ENCODE results near the gene BRF1. TPM values are rescaled to one million over a fixed set of nuclear protein-coding genes. Genes with fewer than 3 reads are reported as not detected.

Gene BRF1
- total RNA-seq, 1 experiment from 2014 or later, result 17.1 TPM

DNA sequence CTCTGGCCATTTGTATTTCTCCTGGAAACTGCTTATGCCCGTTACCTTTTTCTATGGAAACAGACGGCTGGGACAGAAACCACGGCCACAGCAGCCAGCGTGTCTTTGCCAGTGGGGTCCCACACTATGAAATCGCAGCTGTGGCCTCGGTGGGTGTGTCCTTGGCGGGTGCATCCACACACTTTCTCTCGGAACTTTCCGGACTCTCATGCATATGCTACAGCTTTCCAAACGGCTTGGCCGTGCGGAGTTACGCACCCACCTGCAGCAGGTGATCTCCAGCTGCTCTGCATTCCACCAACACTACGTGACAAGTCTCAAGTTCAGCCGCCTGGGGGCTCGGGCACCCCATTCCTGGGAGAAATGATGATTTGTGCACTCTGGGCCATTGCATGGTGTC lies 53.8 kb downstream of the BRF1 start:
- DNase-seq (ENCODE audit: extremely low read depth, low read depth), result no peak

GRCh38 chr14:105244334-105244733 lies 56.5 kb downstream of the BRF1 start:
- no peak for DNase-seq (ENCODE audit: extremely low read depth, low read depth)

- no peak for DNase-seq (ENCODE audit: extremely low read depth, low read depth)
Observed at GRCh38 chr14:105241641-105242040, 59.2 kb downstream of the BRF1 start.

- no peak for DNase-seq (ENCODE audit: extremely low read depth, low read depth)
Observed at GRCh38 chr14:105240811-105241576, 59.8 kb downstream of the BRF1 start.

GRCh38 chr14:105229099-105229655 lies 71.6 kb downstream of the BRF1 start:
- no peak for DNase-seq (ENCODE audit: extremely low read depth, low read depth)

DNA sequence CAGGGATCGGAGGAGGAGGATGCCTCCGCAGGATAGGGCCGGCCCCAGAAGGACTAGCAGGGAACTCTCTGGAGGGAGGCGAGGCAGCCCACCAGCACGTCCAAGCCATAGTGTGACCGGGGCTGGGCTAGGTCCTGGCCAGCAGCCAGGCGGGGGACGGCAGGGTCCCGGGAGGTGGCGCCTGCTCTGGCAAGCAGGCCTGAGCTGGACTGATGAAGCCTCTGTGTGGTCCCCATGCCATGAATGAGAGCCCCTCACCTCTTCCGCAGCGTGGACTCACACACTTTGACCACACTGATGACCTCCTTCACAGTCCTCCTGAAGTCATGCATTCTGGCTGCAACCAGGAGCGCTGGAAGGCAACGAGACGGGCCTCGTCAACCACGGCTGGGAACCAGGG lies 72.2 kb downstream of the BRF1 start:
- no peak for DNase-seq (ENCODE audit: extremely low read depth, low read depth)

- DNase-seq (ENCODE audit: extremely low read depth, low read depth), result no peak
Observed at GRCh38 chr14:105227346-105227745, 73.5 kb downstream of the BRF1 start.

DNA sequence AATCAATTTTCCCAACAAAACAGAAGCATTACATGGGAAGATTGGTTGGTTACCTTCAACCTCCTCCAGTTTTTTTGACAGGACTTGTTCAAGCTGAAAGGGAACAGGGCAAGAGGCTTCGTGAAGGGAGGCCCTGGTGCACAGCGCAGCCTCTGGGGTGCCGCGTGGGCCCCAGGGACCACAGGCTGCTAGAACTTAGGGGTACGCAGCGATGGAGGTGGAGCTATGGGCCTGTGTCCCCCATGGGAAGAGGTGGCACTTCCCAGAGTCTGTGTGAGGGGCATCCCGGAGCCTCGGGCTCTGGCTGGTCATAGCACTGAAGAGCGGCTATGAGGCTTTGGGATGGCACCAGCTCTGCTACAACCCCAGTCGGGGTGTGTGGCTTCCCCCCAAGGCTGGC lies 74.6 kb downstream of the BRF1 start:
- DNase-seq (ENCODE audit: extremely low read depth, low read depth), result no peak

DNA sequence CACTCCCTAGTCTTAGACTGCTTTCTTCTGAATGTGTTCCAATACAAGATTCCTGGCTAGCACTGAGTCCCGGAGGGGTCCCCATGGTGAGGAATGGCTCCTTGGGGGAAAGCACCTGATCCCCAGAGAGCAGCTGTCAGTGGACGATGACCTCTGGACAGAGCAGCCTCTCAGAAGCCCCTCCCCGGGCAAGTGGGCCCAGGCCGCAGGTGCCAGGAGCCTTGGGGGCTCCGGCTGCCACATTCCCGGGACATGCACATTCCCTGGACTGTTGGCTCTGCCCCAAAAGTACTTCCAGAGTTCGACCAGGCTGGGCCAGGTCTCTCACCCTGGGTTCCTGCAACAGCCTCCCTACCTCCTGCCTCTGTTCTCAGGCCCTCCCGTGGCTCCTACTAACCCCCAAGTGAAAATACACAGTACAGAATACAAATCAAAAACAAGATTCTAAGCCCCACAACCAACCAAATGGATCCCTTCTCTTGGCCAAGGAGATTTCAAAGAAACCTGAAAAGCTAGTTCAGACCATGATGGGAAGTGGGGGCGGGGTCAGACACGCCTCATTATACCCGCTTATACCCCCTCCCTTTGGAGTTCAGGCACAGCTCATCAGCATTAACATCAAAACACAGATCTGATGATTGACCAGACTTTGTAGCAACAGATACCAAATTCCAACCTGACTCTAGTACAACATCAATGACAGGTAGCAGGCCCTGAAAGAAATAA lies 75.8 kb downstream of the BRF1 start:
- DNase-seq (ENCODE audit: extremely low read depth, low read depth), result no peak

- DNase-seq (ENCODE audit: extremely low read depth, low read depth), result no peak
Observed at GRCh38 chr14:105223770-105224544, 76.8 kb downstream of the BRF1 start.

GRCh38 chr14:105223260-105223659 lies 77.5 kb downstream of the BRF1 start:
- DNase-seq (ENCODE audit: extremely low read depth, low read depth), result no peak

DNA sequence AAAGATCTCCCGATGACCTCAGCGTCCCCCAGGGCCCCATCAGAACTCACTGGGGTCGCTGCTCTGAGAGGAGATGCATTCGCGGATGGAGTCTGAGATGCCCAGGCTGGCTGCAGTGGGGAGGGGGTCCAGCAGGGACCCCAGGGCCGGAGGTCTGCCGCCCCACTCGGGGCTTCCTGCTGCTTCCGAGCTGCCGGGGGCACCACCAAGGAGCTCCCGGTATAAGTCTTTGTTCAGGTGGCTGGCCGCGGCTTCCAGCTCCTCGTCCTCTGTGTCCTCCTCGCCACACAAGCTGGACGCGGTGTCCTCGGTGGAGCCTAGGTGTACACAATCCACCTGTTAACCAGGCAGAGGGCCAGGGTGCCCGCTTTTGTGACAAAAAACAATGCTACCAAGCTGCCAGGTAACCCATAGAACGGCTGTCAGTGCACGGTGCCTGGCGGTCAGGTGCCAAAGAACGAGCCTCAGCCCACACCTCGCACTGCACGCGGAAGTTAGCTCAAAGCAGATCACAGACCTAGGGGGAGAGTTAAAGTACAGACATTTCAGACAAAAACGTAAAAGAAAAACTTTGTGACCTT lies 79.1 kb downstream of the BRF1 start:
- no peak for DNase-seq (ENCODE audit: extremely low read depth, low read depth)

DNA sequence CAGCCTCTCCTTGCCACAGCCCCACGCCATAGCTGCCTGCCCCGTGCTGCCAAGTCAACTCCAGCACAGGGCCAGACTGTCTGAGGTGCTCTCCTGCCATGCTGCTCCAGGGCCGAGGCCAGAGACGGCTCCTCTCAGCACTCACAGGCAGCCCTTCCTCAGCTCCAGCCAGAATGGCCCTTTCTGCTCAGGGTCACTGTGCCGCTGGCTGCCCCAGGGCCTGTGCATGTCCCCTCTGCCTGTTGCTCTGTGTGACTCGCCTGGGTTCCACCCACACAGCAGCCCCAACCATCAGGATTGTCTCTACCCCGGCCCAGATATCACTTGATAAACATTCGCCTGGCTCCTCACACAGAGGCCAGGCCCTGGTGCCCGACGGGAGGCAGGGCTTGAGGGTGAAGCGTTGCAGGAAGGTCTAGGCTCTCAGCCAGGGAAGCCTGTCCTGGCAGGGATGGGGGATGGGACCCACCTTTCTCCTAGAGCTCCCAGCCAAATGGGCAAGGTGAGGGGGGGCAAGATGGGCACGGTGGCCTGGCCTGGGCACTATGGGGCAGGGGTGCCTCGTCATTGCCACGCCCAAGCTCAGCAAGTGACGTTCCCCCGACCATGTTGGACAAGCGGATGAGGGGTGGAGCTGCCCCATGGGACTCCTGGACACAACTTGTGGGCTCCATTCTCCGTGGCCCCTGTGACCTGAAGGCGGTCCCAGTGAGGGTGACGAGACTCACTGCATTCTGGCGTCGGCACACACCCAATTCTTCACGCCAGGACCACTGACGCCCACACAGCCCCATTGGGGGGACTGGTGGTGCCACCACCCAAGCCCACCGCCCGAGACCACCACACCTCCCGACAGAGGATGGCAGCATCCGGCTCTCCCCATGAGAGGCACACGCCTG lies 79.9 kb downstream of the BRF1 start:
- DNase-seq (ENCODE audit: extremely low read depth, low read depth), result no peak

- no peak for DNase-seq (ENCODE audit: extremely low read depth, low read depth)
Observed at GRCh38 chr14:105219753-105220152, 81.0 kb downstream of the BRF1 start.

DNA sequence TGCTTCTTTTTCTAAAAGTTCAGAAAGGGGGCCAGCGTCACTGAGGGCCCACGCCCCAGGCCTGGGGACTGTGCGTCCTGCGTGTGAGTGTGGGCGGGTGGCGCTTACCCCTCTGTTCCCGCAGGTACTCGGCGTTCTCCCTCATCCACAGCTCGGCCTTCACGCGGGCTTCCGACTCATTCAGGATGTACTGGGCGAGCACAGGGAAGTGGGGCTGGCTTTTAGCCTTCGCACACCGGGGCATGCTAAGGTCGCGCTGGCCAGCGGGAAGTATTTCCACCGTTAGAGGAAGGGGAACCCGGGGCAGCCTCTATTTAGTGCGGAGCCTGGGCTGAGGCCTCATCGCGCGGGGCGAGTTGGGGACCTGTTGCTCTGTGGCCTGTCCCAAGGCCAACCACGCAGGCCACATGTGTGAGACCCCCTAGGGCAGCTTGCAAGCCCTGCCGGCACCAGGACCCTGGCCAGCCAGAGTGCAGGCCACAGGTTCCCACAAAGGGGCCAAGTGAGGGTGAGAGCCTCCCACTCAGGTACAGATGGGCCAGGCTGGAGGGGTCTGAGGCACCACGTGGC lies 81.7 kb downstream of the BRF1 start:
- DNase-seq (ENCODE audit: extremely low read depth, low read depth), result no peak

DNA sequence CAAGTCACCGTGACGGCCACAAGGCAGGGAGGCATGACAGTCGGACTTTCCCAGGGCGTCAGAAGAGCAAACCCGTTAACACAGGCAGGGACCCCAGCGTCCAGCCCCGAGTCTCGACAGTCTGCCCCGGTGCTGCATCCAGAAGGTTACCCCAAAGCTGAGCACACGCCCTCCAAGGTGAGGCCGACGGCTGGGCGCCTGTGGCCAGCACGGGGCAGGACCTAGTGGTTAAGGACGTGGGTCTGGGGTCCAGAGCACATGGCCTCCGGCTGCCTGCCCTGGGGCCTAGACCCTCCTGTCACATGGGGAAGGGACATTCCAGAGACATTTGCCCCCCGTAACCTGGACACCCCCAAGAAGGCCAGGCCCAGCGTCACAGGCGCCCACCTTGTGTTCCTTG lies 82.2 kb downstream of the BRF1 start:
- DNase-seq (ENCODE audit: extremely low read depth, low read depth), result no peak

DNA sequence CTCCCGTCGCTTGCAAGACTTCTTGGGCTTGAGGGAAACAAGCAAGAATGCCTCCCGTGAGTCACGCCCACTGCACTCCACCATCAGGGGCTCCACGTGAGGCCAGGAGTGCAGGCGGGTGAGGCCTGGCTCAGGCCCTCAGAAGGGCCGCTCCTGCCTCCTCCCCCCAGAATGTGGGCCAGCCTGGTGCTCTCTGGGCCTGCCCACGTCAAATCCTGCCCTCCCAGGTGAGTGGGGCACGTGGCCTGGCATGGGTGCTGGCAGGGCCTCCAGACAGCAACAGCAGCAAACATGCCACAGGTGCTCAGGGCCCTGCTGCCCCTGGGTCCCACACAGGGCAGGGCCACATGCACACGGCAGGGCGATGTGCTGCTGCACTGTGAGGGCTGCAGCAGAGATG lies 83.0 kb downstream of the BRF1 start:
- no peak for DNase-seq (ENCODE audit: extremely low read depth, low read depth)

- DNase-seq (ENCODE audit: extremely low read depth, low read depth), result no peak
Observed at GRCh38 chr14:105216490-105217247, 84.1 kb downstream of the BRF1 start.

DNA sequence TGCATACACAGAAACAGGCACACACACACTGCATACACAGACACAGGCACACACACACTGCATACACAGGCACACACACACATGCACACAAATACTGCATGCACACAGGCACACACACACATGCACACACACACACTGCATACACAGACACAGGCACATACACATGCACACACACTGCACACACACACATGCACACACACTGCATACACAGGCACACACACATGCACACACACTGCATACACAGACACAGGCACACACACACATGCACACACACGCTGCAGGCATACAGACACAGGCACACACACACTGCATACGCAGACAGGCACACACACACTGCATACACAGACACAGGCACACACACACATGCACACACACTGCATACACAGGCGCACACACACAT lies 85.2 kb downstream of the BRF1 start:
- no peak for DNase-seq (ENCODE audit: extremely low read depth, low read depth)

Data from NCI-H460 (cell line).